Measurements from ENCODE around the gene PYHIN1. TPM values are rescaled to one million over a fixed set of nuclear protein-coding genes. Genes with fewer than 3 reads are reported as not detected.

Gene PYHIN1
- total RNA-seq, 1 donor from 2014 or later, result 36.2 TPM

- intact Hi-C loops (cut with micrococcal nuclease), result loop anchor here (10.0 kb wide), 1 partner anchor 1876 kb away; the partner anchor contains the start of gene ETV3
These were observed 79.6 kb downstream of the PYHIN1 start for GRCh38 chr1:159011001-159011400.

- intact Hi-C loops (cut with micrococcal nuclease), result loop anchor here (10.0 kb wide), 1 partner anchor 1877 kb away; the partner anchor contains the start of gene ETV3
These were observed 80.4 kb downstream of the PYHIN1 start for GRCh38 chr1:159011751-159012150.

GRCh38 chr1:159012495-159012894, 81.1 kb downstream of the PYHIN1 start:
- intact Hi-C loops (cut with micrococcal nuclease), result loop anchor here (10.0 kb wide), 1 partner anchor 1878 kb away; the partner anchor contains the start of gene ETV3

GRCh38 chr1:159014003-159014571, 82.7 kb downstream of the PYHIN1 start:
- intact Hi-C loops (cut with micrococcal nuclease), result loop anchor here (10.0 kb wide), 1 partner anchor 1879 kb away; the partner anchor contains the start of gene ETV3

GRCh38 chr1:159014851-159015250, 83.5 kb downstream of the PYHIN1 start:
- intact Hi-C loops (cut with micrococcal nuclease), result loop anchor here (1.0 to 10.0 kb wide), 4 partner anchors 13 to 1880 kb away; partner anchors contain the start of genes AIM2 and ETV3

GRCh38 chr1:159015440-159015909, 84.1 kb downstream of the PYHIN1 start:
- intact Hi-C loops (cut with micrococcal nuclease), result loop anchor here (1.0 to 10.0 kb wide), 4 partner anchors 13 to 1881 kb away; partner anchors contain the start of genes AIM2 and ETV3

GRCh38 chr1:159023723-159024122, 92.4 kb downstream of the PYHIN1 start:
- intact Hi-C loops (cut with micrococcal nuclease), result loop anchor here (1.0 kb wide), 1 partner anchor 10 kb away; no protein-coding TSS in a partner anchor

- intact Hi-C loops (cut with micrococcal nuclease), result no loop called here
These were observed 93.7 kb downstream of the PYHIN1 start for GRCh38 chr1:159025043-159025442.

Other genes starting within 250 kb of the PYHIN1 start
- not detected in 2 replicates for gene SPTA1, start 244.8 kb upstream of the PYHIN1 start, total RNA-seq
- not detected in 2 replicates for gene OR6K2, start 230.9 kb upstream of the PYHIN1 start, total RNA-seq
- gene OR6K3, start 210.8 kb upstream of the PYHIN1 start, total RNA-seq, result not detected in 2 replicates
- not detected in 2 replicates for gene OR6K6, start 176.8 kb upstream of the PYHIN1 start, total RNA-seq
- gene OR6N1, start 159.4 kb upstream of the PYHIN1 start, total RNA-seq, result not detected in 2 replicates
- gene OR6N2, start 150.3 kb upstream of the PYHIN1 start, total RNA-seq, result not detected in 2 replicates
- not detected in 2 replicates for gene MNDA, start 100.2 kb upstream of the PYHIN1 start, total RNA-seq
- 301 and 307 TPM in 2 replicates for gene IFI16, start 78.4 kb downstream of the PYHIN1 start, total RNA-seq
- 11.6 and 13.8 TPM in 2 replicates for gene AIM2, start 145.2 kb downstream of the PYHIN1 start, total RNA-seq
- not detected in 2 replicates for gene CADM3, start 240.1 kb downstream of the PYHIN1 start, total RNA-seq

All from T-helper 1 cell treated with Interleukin-12 subunit alpha and Interleukin-12 subunit beta and Interleukin-4 antibody, amounts not matched to agents 30 ng/mL and 1 ng/mL, for 36 hours (primary cell).